Sigmoid colon (tissue), 7 donors: ENCODE results near the gene CPT1C. TPM values are rescaled to one million over a fixed set of nuclear protein-coding genes. Genes with fewer than 3 reads are reported as not detected.

Source experiments
- DNase-seq: peaks from one replicate; pipeline ENCODE4 v3.0.0-alpha.2; 2019
- H3K27ac ChIP-seq, 4 donors: fragments of 200-600 bp; sonication (generic); one replicate each; pipeline ENCODE4 v1.5.1; 2016 to 2019; ENCODE audit warnings: mild to moderate bottlenecking in 1 of 4
- H3K27me3 ChIP-seq, 3 donors: fragments of 200-600 bp; sonication (generic); one replicate each; pipeline ENCODE4 v1.5.1; 2019; ENCODE audit warnings: mild to moderate bottlenecking in 1 of 3
- H3K36me3 ChIP-seq, 4 donors: fragments of 200-600 bp; sonication (generic); one replicate each; pipeline ENCODE4 v1.5.1; 2016 to 2019
- H3K4me1 ChIP-seq, 4 donors: fragments of 200-600 bp; sonication (generic); one replicate each; pipeline ENCODE4 v1.5.1; 2017 to 2019
- H3K4me3 ChIP-seq, 4 donors: fragments of 200-600 bp; sonication (generic); one replicate each; pipeline ENCODE4 v1.5.1; 2017 to 2019; ENCODE audit warnings: mild to moderate bottlenecking in 2 of 4, moderate library complexity in 1 of 4
- H3K9me3 ChIP-seq, 4 donors: fragments of 200-600 bp in 3 of 4; sonication (generic) in 3 of 4; one replicate each; pipeline versions ENCODE4 v1.5.1 to v1.6.1; 2013 to 2019
- EP300 ChIP-seq, 4 donors: sonication (generic); formaldehyde crosslinking; IDR thresholded peaks; one replicate each; pipeline ENCODE4 v1.6.1; 2017; ENCODE audit warnings: antibody characterized with exemption in 4 of 4
- POLR2A ChIP-seq, 2 donors: fragments of 450-650 bp; IDR thresholded peaks; one replicate each; pipeline ENCODE4 v1.6.1; 2016; ENCODE audit warnings: antibody characterized with exemption in 2 of 2, mild to moderate bottlenecking in 2 of 2, moderate library complexity in 2 of 2
- POLR2AphosphoS5 ChIP-seq, 4 donors: sonication (generic); formaldehyde crosslinking; IDR thresholded peaks; one replicate each; pipeline ENCODE4 v1.6.1; 2017; ENCODE audit warnings: antibody characterized with exemption in 4 of 4
- WGBS, 2 donors: extraction: QIAGEN DNeasy Blood & Tissue Kit; methylation state at CpG; one replicate each; pipeline ENCODE4 v1.1.7; 2013; 5-methylcytosine and 5-hydroxymethylcytosine counted together
- intact Hi-C: fragments of 100-400 bp; cut with DNase I; formaldehyde crosslinking; loops from one replicate; pipeline ENCODE4 v1.15.1; 2023
- polyA plus RNA-seq, 3 donors: library from polyadenylated mRNA; stranded (reverse); fragments of 200-250 nt; gene quantifications; one replicate each; pipeline ENCODE4 v1.2.3, GENCODE V29; 2013
- total RNA-seq, 4 donors: library from RNA; depleted of rRNA; stranded (reverse); fragments of >200 nt; gene quantifications; one replicate each; pipeline ENCODE4 v1.1.0, GENCODE V29; 2016
- TF ChIP-seq, protein P1 (sequence below), 4 experiments: fragments of 450-650 bp in 3 of 4; fragments of 200-600 bp in 1 of 4; IDR thresholded peaks; one replicate each; pipeline ENCODE4 v1.5.1; 2016 to 2019; ENCODE audit warnings: antibody characterized with exemption in 4 of 4, mild to moderate bottlenecking in 3 of 4, moderate library complexity in 2 of 4
- donor health status: healthy with polysubstance abuse.
- donor health status: Bipolar disorder and iron deficiency.
- donor health status: healthy.

Gene CPT1C
- total and polyA plus RNA-seq, 7 donors = 0.69 to 28.5 (median 3.9) TPM

DNA sequence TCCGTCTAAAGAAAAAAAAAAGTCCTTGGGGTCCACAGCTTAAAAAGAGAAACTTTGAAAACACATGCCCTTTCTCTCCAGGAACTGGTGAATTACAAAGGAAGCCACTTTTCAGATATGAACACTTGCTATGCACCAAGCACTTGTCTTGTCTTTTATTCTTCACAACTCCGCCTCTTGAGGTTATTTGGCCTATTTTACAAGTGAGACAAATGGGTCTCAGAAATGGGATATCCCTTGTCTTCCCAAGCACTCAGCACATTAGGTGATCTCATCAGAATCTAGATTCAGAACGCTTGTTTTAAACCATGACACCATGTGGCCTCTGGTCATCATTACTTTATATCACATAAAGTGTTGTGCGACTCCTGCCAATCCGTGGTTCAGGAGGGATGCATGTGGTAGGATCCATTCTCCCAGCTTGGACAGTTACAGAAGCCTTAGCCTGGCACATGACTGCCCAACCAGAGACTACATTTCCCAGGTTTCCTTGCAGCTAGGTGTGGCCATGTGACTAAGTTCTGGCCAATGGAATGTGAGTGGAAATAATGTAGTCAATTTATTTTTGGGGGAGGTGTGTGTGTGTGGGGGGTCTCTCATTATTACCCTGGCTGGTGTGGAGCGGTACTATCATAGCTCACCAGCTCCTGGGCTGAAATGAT lies 58.3 kb downstream of the CPT1C start:
- H3K27ac ChIP-seq = no peak overlapping the region
- no peak for TF ChIP-seq POLR2A (IDR thresholded peaks at IDR 0.05)
- TF ChIP-seq EP300 (IDR thresholded peaks at IDR 0.05) = no peak
- TF ChIP-seq POLR2AphosphoS5 (IDR thresholded peaks at IDR 0.05) = no peak
- TF ChIP-seq, protein P1, sequence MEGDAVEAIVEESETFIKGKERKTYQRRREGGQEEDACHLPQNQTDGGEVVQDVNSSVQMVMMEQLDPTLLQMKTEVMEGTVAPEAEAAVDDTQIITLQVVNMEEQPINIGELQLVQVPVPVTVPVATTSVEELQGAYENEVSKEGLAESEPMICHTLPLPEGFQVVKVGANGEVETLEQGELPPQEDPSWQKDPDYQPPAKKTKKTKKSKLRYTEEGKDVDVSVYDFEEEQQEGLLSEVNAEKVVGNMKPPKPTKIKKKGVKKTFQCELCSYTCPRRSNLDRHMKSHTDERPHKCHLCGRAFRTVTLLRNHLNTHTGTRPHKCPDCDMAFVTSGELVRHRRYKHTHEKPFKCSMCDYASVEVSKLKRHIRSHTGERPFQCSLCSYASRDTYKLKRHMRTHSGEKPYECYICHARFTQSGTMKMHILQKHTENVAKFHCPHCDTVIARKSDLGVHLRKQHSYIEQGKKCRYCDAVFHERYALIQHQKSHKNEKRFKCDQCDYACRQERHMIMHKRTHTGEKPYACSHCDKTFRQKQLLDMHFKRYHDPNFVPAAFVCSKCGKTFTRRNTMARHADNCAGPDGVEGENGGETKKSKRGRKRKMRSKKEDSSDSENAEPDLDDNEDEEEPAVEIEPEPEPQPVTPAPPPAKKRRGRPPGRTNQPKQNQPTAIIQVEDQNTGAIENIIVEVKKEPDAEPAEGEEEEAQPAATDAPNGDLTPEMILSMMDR (IDR thresholded peaks at IDR 0.05) = no peak
- H3K27me3 ChIP-seq = peaks cover 0 to 6% (median 0%) of the 10 kb centered on the region in 3 donors
- H3K4me1 ChIP-seq = no peaks in the 10 kb centered on the region
- no peak for DNase-seq
- intact Hi-C loops = no loop called here
- H3K4me3 ChIP-seq = no peak overlapping the region
- whole genome bisulfite sequencing, 2 donors = 76 to 88% methylated on average over 6 of the region's 6 CpGs
- H3K9me3 ChIP-seq = no peaks in the 10 kb centered on the region
- H3K36me3 ChIP-seq = no peaks in the 10 kb centered on the region

DNA sequence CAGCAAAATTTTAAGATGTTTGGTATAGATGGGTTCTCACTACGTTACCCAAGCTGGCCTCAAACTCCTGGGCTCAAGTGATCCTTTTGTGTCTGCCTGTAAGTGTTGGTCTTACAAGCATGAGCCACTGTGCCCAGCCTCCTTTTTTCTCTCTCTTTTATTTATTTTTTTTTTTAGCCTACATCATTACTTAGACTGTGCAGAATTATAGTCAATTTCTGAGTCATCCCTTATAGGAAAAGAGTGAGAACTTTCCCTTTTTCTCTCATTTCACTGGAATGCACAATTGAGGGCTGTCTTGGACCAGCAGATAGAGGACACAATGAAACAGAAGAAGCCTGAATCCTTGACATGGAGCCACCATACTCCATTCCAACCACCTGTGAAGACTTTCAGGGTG lies 58.9 kb downstream of the CPT1C start:
- Histone ChIP-seq H3K4me1 (no peaks in the 10 kb centered on the region), H3K27ac (no peak overlapping the region), H3K9me3 (no peaks in the 10 kb centered on the region), H3K27me3 (peaks cover 0 to 6% (median 0%) of the 10 kb centered on the region in 3 donors), H3K4me3 (no peak overlapping the region), H3K36me3 (no peaks in the 10 kb centered on the region)
- TF ChIP-seq POLR2AphosphoS5 (IDR thresholded peaks at IDR 0.05) (no peak), EP300 (IDR thresholded peaks at IDR 0.05) (no peak), POLR2A (IDR thresholded peaks at IDR 0.05) (no peak)
- TF ChIP-seq, protein P1 (IDR thresholded peaks at IDR 0.05) = no peak
- intact Hi-C loops = no loop called here
- no peak for DNase-seq
- WGBS, 2 donors = 75 to 78% methylated on average over 1 of the region's 1 CpG

DNA sequence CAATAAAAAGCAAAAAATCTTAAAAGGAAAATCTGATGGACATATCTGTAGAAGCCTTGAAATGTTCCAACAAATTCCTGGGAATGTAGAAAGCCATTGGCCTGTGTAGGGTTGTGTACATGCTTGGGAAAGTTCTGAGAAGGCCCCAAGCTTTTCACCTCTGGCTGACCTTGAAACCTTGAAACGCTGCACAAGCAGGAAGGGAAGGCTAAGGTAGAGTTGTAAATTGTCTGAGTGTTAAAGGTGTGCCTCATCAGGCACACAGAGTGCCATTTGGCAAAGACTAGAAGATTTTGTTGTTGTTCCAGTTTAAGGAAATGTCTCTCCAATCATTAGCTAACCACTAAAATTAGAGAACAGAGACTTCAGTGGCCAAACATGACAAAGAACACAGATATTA lies 61.8 kb downstream of the CPT1C start:
- no peaks in the 10 kb centered on the region for H3K4me1 ChIP-seq
- no peaks in the 10 kb centered on the region for H3K36me3 ChIP-seq
- WGBS, 2 donors = 25 to 65% methylated on average over 1 of the region's 1 CpG
- no peak overlapping the region for H3K4me3 ChIP-seq
- H3K27ac ChIP-seq = no peak overlapping the region
- H3K9me3 ChIP-seq = peaks cover 0 to 4% (median 1%) of the 10 kb centered on the region in 4 donors
- no peak for TF ChIP-seq EP300 (IDR thresholded peaks at IDR 0.05)
- intact Hi-C loops = no loop called here
- no peaks in the 10 kb centered on the region for H3K27me3 ChIP-seq
- DNase-seq = no peak

GRCh38 chr19:49755956-49756355 lies 65.0 kb downstream of the CPT1C start:
- no peak for DNase-seq
- TF ChIP-seq, protein P1 (IDR thresholded peaks at IDR 0.05) = no peak
- TF ChIP-seq POLR2A (IDR thresholded peaks at IDR 0.05) = no peak
- TF ChIP-seq EP300 (IDR thresholded peaks at IDR 0.05) = no peak
- no peak for TF ChIP-seq POLR2AphosphoS5 (IDR thresholded peaks at IDR 0.05)
- H3K4me1 ChIP-seq = no peaks in the 10 kb centered on the region
- H3K9me3 ChIP-seq = peaks cover 0 to 4% (median 1%) of the 10 kb centered on the region in 4 donors
- WGBS, 2 donors = 91 to 98% methylated on average over 3 of the region's 3 CpGs
- intact Hi-C loops = no loop called here
- H3K27me3 ChIP-seq = no peaks in the 10 kb centered on the region
- H3K4me3 ChIP-seq = no peak overlapping the region
- H3K36me3 ChIP-seq = no peaks in the 10 kb centered on the region
- H3K27ac ChIP-seq = no peak overlapping the region

DNA sequence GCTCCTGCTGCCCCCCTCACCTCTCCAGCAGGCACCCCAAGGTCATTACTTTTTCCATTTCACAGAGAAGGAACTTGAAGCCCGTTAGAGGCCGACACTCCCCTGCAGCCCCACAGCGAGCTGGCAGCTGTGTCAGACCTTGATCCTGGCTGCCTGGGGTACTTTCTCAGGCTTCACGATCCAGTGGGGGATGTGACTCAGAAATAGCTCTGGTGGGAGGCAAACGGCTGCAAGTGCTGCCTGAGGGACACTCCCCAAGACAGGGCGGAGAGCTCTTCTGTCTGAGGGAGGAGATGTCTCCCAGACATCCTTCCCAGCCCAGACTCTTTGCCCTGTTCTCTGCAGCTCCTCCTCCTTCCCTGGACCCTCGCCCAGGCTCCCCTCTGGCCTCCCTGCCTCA lies 67.4 kb downstream of the CPT1C start:
- no peaks in the 10 kb centered on the region for H3K4me1 ChIP-seq
- no peak overlapping the region for H3K4me3 ChIP-seq
- WGBS, 2 donors = 21 to 42% methylated on average over 7 of the region's 7 CpGs
- H3K27ac ChIP-seq = no peak overlapping the region
- H3K36me3 ChIP-seq = no peaks in the 10 kb centered on the region
- no peaks in the 10 kb centered on the region for H3K27me3 ChIP-seq
- intact Hi-C loops = no loop called here
- TF ChIP-seq EP300 (IDR thresholded peaks at IDR 0.05) (no peak), POLR2A (IDR thresholded peaks at IDR 0.05) (no peak), POLR2AphosphoS5 (IDR thresholded peaks at IDR 0.05) (no peak)
- TF ChIP-seq, protein P1 (IDR thresholded peaks at IDR 0.05) = no peak
- H3K9me3 ChIP-seq = peaks cover 0 to 4% (median 1%) of the 10 kb centered on the region in 4 donors
- no peak for DNase-seq
